ENCODE results near the gene SSR1.
A peak's percentile ranks its signal among the peaks of the same experiment; 100 is the strongest.
"Not testable (repeated sequence)": the region's sequence is repeated elsewhere in the genome, so short reads cannot be mapped to it uniquely, and the experiment has no call there.

SSR1 gene

DNA sequence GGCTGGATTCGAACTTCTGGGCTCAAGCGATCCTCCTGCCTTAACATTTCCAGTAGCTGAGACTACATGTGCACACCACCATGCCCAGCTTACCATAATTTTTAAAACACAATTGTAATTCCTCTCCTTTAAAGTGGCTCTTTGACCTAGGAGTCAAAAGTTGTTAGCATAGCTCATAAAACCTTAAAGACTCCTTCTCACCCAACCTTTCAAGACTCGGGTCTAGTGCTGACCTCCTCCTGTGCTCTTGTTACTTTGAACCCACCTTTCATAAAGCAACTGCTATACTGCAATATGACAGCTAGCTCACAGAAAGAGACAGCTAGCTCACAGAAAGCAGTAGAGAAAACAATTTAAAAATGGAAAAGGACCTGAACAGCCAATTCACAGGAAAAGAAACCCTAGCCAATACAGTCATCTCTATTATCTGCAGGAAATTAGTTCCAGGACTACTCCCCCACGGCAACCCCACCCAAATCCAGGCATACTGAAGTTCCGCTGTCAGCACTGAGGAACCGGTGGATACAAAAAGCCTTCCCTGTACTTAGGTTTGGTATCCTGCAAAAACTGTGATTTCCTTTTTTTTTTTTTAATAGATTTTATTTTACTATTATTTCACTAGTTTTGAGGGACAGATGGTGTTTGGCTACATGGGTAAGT, 20.3 kb downstream of the SSR1 start:
- no peak overlapping the region for H3K4me3 ChIP-seq (replicated peaks in 1 of 2; ENCODE audit: low read depth in 2 of 2, low read length in 2 of 2)
- TF ChIP-seq, protein P1, sequence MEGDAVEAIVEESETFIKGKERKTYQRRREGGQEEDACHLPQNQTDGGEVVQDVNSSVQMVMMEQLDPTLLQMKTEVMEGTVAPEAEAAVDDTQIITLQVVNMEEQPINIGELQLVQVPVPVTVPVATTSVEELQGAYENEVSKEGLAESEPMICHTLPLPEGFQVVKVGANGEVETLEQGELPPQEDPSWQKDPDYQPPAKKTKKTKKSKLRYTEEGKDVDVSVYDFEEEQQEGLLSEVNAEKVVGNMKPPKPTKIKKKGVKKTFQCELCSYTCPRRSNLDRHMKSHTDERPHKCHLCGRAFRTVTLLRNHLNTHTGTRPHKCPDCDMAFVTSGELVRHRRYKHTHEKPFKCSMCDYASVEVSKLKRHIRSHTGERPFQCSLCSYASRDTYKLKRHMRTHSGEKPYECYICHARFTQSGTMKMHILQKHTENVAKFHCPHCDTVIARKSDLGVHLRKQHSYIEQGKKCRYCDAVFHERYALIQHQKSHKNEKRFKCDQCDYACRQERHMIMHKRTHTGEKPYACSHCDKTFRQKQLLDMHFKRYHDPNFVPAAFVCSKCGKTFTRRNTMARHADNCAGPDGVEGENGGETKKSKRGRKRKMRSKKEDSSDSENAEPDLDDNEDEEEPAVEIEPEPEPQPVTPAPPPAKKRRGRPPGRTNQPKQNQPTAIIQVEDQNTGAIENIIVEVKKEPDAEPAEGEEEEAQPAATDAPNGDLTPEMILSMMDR (IDR thresholded peaks at IDR 0.05; ENCODE audit: low read depth, low read length): no peak
- peak; percentile 22 to 51 for DNase-seq (ENCODE audit: low read depth in 2 of 2)

DNA sequence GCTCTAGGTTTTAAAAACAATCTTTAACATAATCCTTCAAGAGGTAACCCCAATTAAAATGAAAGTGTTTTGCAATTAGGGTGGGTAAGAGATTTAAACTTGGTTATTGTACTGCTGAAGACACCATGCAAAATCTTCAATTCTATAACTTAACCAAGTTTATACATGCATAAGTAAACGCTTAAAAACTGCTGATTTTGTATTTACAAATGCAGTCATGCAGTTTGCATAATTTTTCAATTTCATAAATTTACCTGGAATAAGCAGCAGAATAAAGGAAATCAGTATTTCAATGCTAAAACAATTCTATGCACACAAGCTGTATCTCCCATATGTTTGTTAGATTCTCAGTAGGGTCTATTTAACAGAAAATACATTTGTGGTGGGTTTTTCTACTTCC, 22.9 kb downstream of the SSR1 start:
- TF ChIP-seq, protein P1 (IDR thresholded peaks at IDR 0.05; ENCODE audit: low read depth, low read length): no peak
- no peak overlapping the region for H3K4me3 ChIP-seq (replicated peaks in 1 of 2; ENCODE audit: low read depth in 2 of 2, low read length in 2 of 2)
- DNase-seq (ENCODE audit: low read depth in 2 of 2): no peak

DNA sequence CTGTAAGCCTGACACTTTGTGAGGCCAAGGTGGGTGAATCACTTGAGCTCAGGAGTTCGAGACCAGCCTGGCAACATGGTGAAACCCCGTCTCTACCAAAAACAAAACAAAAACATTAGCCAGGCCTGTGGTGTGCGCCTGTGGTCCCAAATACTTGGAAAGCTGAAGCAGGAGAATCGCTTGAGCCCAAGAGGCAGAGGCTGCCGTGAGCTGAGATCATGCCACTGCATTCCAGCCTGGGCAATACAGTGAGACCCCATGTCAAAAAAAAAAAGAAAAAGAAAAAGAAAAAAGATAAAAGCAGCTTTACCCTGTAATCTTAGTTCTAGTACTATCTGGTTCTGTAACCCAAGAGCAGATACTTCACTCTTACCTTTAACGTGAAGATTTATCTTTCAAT, 27.6 kb downstream of the SSR1 start:
- TF ChIP-seq, protein P1 (IDR thresholded peaks at IDR 0.05; ENCODE audit: low read depth, low read length): no peak
- DNase-seq (ENCODE audit: low read depth in 2 of 2): no peak

DNA sequence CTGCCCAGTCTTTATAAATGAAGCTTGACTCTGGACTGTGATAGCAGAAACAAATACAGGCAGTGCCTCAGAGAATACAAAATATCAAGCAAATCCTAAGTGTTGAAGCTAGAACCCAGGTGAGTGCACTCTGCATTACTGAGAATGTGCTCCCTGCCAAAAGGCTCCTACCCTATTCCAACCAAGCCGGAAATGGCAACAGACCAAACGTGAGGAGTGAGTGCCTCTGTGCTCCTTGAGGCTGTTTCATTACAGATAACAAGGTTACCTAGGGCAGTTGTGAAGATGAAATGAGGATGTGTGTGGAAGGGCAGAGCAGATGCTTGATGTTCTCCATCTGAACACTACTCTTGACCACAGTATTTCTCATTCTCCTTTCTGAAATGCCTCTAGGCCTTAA, 29.3 kb downstream of the SSR1 start:
- TF ChIP-seq, protein P1 (IDR thresholded peaks at IDR 0.05; ENCODE audit: low read depth, low read length): no peak
- no peak for DNase-seq (ENCODE audit: low read depth in 2 of 2)
- H3K4me3 ChIP-seq (replicated peaks in 1 of 2; ENCODE audit: low read depth in 2 of 2, low read length in 2 of 2): no peak overlapping the region

More for the DNA sequence above, 27.6 kb downstream of the SSR1 start:
- no peak overlapping the region for H3K4me3 ChIP-seq (replicated peaks in 1 of 2; ENCODE audit: low read depth in 2 of 2, low read length in 2 of 2)

DNA sequence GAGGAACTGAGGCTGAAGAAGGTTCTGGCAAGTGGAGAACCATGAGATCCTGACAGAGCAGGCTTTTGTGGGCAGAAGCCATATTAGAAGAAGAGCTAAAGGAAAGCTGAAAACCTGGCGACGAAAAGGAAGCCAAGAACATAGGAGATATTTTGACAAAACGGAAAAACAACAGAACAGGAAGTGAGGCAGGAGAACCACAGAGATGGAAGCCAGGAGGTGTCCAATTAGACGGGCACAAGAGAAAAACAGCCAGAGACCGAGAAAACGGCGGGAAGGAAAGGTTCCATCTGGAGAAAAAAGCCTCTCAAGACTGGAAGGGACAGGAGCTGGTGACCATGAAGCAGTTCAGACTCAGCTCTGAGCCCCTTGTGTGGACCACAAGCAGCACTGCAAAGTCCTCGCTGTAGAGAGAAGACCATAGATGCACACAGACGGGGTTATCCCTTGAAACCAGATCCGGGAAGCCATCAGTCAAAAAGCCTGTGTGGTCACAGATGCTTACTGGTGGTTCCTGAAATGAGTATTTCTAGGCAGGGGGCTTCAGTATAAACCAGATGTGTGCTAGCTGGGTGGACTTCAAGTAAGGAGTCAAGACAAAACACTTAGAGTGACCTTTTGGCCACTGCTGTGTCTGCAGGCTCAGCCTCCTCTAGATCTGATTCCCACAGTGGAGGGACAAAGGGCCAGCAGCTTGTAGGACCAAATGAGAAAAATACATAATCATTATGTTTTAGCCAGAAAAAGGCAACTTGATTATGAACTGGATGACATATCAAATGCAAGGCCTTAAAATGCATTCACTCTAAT, 30.7 kb downstream of the SSR1 start:
- DNase-seq (ENCODE audit: low read depth in 2 of 2): no peak
- H3K4me3 ChIP-seq (replicated peaks in 1 of 2; ENCODE audit: low read depth in 2 of 2, low read length in 2 of 2): no peak overlapping the region
- TF ChIP-seq, protein P1 (IDR thresholded peaks at IDR 0.05; ENCODE audit: low read depth, low read length): no peak

DNA sequence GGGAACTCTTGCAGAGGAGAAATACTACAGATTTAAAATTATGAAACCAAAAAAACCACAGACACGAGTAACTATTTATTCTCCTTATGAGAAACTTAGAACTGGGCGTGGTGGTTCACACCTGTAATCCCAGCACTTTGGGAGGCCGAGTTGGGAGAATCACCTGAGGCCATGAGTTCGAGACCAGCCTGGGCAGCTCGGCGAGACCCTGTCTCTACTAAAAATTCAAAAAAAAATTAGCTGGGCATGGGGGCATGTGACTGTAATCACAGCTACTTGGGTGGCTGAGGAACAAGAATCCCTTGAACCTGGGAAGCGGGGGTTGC, 36.8 kb downstream of the SSR1 start:
- no peak overlapping the region for H3K4me3 ChIP-seq (replicated peaks in 1 of 2; ENCODE audit: low read depth in 2 of 2, low read length in 2 of 2)
- TF ChIP-seq, protein P1 (IDR thresholded peaks at IDR 0.05; ENCODE audit: low read depth, low read length): no peak
- DNase-seq (ENCODE audit: low read depth in 2 of 2): no peak

DNA sequence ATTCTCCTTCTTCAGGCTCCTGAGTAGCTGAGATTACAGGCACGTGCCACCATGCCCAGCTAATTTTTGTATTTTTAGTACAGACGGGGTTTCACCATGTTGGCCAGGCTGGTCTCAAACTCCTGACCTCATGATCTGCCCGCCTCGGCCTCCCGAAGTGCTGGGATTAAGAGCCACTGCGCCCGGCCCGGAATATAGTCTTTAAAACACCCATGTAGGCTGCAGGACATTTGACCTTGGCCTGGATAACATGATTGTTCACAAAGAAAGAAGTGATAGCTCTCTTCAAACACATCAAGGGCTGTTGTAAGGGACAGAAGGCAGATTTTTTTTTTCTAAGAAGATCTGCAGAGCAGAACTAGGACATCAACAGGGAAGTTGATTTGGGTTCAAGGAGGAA, 38.5 kb downstream of the SSR1 start:
- DNase-seq (ENCODE audit: low read depth in 2 of 2); H3K4me3 ChIP-seq (replicated peaks in 1 of 2; ENCODE audit: low read depth in 2 of 2, low read length in 2 of 2): not testable (repeated sequence)
